K562 (cell line): ENCODE data around the gene CCND3. TPM values are rescaled to one million over a fixed set of nuclear protein-coding genes. Genes with fewer than 3 reads are reported as not detected.

Experiments
- BACH1 ChIP-seq: fragments of 200-800 bp; sonication (Bioruptor generic); IDR thresholded peaks from 2 replicates; pipeline ENCODE4 v1.6.1; 2016; ENCODE audit warnings: missing genetic modification characterization, missing compliant biosample characterization
- COPS2 ChIP-seq: fragments of 450-650 bp; conservative IDR thresholded peaks from 2 replicates; pipeline ENCODE4 v1.6.1; 2016; ENCODE audit warnings: mild to moderate bottlenecking, moderate library complexity
- EGR1 ChIP-seq: fragments of 450-650 bp; conservative IDR thresholded peaks from 2 replicates; pipeline ENCODE4 v1.6.1; 2017; ENCODE audit warnings: mild to moderate bottlenecking
- ETS2 ChIP-seq: IDR thresholded peaks from 2 replicates; pipeline ENCODE4 v1.6.1; 2016; ENCODE audit warnings: borderline replicate concordance, missing genetic modification characterization, mild to moderate bottlenecking, moderate library complexity, missing compliant biosample characterization; ENCODE audit not compliant: poor library complexity, severe bottlenecking
- GTF2F1 ChIP-seq: IDR thresholded peaks from 2 replicates; pipeline ENCODE4 v1.6.1; 2011; ENCODE audit warnings: low read depth, low read length, improper control_type of control experiment
- HDAC6 ChIP-seq: IDR thresholded peaks from 2 replicates; pipeline ENCODE4 v1.6.1; 2012; ENCODE audit warnings: low read depth, mild to moderate bottlenecking, control low read depth, inconsistent platforms, low read length, moderate library complexity
- ILK ChIP-seq: fragments of 450-650 bp; IDR thresholded peaks from 2 replicates; pipeline ENCODE4 v1.6.1; 2016; ENCODE audit warnings: missing genetic modification characterization, low read depth, mild to moderate bottlenecking, missing compliant biosample characterization, moderate library complexity, borderline replicate concordance
- KLF1 ChIP-seq: fragments of 450-650 bp; IDR thresholded peaks from 2 replicates; pipeline ENCODE4 v1.6.1; 2016; ENCODE audit warnings: missing genetic modification characterization, missing compliant biosample characterization
- MAFG ChIP-seq: fragments of 450-650 bp; conservative IDR thresholded peaks from 2 replicates; pipeline ENCODE4 v1.6.1; 2016; ENCODE audit warnings: missing genetic modification characterization, missing compliant biosample characterization
- MECOM ChIP-seq: fragments of 250-450 bp; sonication (Bioruptor Pico); IDR thresholded peaks from 2 replicates; pipeline ENCODE4 v1.8.0; 2022; ENCODE audit warnings: inconsistent platforms
- PHB2 ChIP-seq: fragments of 450-650 bp; IDR thresholded peaks from 2 replicates; pipeline ENCODE4 v1.6.1; 2017; ENCODE audit warnings: low read depth
- PHTF2 ChIP-seq: fragments of 250-450 bp; sonication (Bioruptor Pico); IDR thresholded peaks from 2 replicates; pipeline ENCODE4 v1.5.0; 2021; ENCODE audit warnings: mild to moderate bottlenecking
- POLR2AphosphoS2 ChIP-seq: IDR thresholded peaks from 2 replicates; pipeline ENCODE4 v1.6.1; 2012; ENCODE audit warnings: low read length, improper control_type of control experiment
- RFX1 ChIP-seq: fragments of 450-650 bp; IDR thresholded peaks from 2 replicates; pipeline ENCODE4 v1.6.1; 2016; ENCODE audit warnings: mild to moderate bottlenecking, moderate library complexity
- SAFB2 ChIP-seq: fragments of 200-400 bp; formaldehyde crosslinking; IDR thresholded peaks from 2 replicates; pipeline ENCODE4 v1.6.1; 2018; ENCODE audit warnings: borderline replicate concordance, low read length, low read depth, moderate library complexity; ENCODE audit not compliant: severe bottlenecking
- SMARCC2 ChIP-seq: fragments of 450-650 bp; IDR thresholded peaks from 2 replicates; pipeline ENCODE4 v1.6.1; 2017; ENCODE audit warnings: antibody characterized with exemption, moderate library complexity, mild to moderate bottlenecking, low read depth
- TAF7 ChIP-seq: fragments of 450-650 bp; IDR thresholded peaks from 2 replicates; pipeline ENCODE4 v1.6.1; 2016; ENCODE audit warnings: missing genetic modification characterization, missing compliant biosample characterization
- TRIM28 ChIP-seq: fragments of 450-650 bp; IDR thresholded peaks from 2 replicates; pipeline ENCODE4 v1.6.1; 2017
- ZFPM2 ChIP-seq: fragments of 250-450 bp; sonication (Bioruptor Pico); IDR thresholded peaks from 2 replicates; pipeline ENCODE4 v1.5.1; 2022; ENCODE audit warnings: mild to moderate bottlenecking
- ZNF316 ChIP-seq: fragments of 450-650 bp; IDR thresholded peaks from 2 replicates; pipeline ENCODE4 v1.6.1; 2016
- ZNF347 ChIP-seq: fragments of 450-650 bp; formaldehyde crosslinking; IDR thresholded peaks from 2 replicates; pipeline ENCODE4 v1.4.0; 2020; ENCODE audit warnings: low read depth, mild to moderate bottlenecking, moderate library complexity
- ZNF589 ChIP-seq: fragments of 200-800 bp; sonication (Bioruptor generic); IDR thresholded peaks from 2 replicates; pipeline ENCODE4 v1.6.1; 2016; ENCODE audit warnings: low read depth, missing genetic modification characterization, missing compliant biosample characterization
- ZNF707 ChIP-seq: fragments of 250-450 bp; sonication (Bioruptor Pico); conservative IDR thresholded peaks from 2 replicates; pipeline ENCODE4 v1.8.0; 2022; ENCODE audit warnings: inconsistent platforms, mild to moderate bottlenecking, moderate library complexity
- polyA plus RNA-seq, 8 experiments: library from polyadenylated mRNA; depleted of rRNA in 4 of 8; stranded (reverse) in 5 of 8; unstranded in 3 of 8; fragments of >200 nt; fragmentation: Nextera tagmentation in 2 of 8; fragmentation: Illumina TruSeq in 1 of 8; extraction: Ambion mirVana in 2 of 8; extraction: Trizol in 1 of 8; gene quantifications; 2 replicates each; pipeline versions ENCODE4 v1.2.1 to v1.2.3, GENCODE V29; 2011 to 2014; ENCODE audit warnings: inconsistent platforms in 1 of 8, missing spikeins in 1 of 8
- total RNA-seq, 7 experiments: library from RNA; depleted of rRNA in 6 of 7; stranded (reverse); fragments of >200 nt in 6 of 7; fragmentation: Illumina TruSeq in 2 of 7; extraction: Trizol in 2 of 7; gene quantifications; 2 replicates each; pipeline versions ENCODE4 v1.2.1 to v1.2.3, GENCODE V29; 2011 to 2021; ENCODE audit warnings: low replicate concordance in 1 of 7
- TF ChIP-seq, protein P1 (sequence below): conservative IDR thresholded peaks from 2 replicates; pipeline ENCODE4 v1.6.1; 2011; ENCODE audit warnings: low read depth, mild to moderate bottlenecking, low read length; ENCODE audit not compliant: control insufficient read depth
- TF ChIP-seq, protein P2 (sequence below): fragments of 250-450 bp; sonication (Bioruptor Pico); IDR thresholded peaks from 2 replicates; pipeline ENCODE4 v1.8.0; 2022; ENCODE audit warnings: inconsistent platforms, mild to moderate bottlenecking, moderate library complexity, borderline replicate concordance
- TF ChIP-seq, protein P3 (sequence below): IDR thresholded peaks from 3 replicates; pipeline ENCODE4 v1.6.1; 2011; ENCODE audit warnings: borderline replicate concordance, mild to moderate bottlenecking; ENCODE audit not compliant: insufficient read length, insufficient read depth
- TF ChIP-seq, protein P4 (sequence below): sonication (generic); formaldehyde crosslinking; IDR thresholded peaks from 2 replicates; pipeline ENCODE4 v1.8.0; 2022; ENCODE audit warnings: mild to moderate bottlenecking, missing genetic modification reagents

Gene CCND3
- total and polyA plus RNA-seq, 9 of the 15 experiments (the other 6 are each of a cell fraction or from before 2014, with no cell fraction given) = 21.5 to 204 (median 97.4) TPM

DNA sequence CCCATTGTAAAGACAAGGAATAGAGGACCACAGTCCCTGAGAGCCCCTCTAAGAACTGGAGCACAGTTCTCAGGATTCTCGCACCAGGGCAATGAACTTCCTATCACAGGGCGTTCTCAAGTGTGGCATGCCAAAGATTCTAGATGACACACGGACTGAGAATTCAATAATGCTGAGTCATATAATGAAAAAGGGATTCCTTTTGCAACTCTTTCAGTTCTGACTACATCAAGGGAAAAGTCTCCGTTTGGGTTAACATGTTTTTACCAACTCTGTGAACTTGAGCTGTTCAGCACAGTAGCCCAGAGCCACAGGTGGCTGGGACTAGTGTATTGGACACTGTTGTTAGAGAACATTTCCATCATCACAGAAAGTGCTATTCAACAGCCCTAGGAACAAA is 24.1 kb downstream of the CCND3 start (continued):
- TF ChIP-seq, protein P1, sequence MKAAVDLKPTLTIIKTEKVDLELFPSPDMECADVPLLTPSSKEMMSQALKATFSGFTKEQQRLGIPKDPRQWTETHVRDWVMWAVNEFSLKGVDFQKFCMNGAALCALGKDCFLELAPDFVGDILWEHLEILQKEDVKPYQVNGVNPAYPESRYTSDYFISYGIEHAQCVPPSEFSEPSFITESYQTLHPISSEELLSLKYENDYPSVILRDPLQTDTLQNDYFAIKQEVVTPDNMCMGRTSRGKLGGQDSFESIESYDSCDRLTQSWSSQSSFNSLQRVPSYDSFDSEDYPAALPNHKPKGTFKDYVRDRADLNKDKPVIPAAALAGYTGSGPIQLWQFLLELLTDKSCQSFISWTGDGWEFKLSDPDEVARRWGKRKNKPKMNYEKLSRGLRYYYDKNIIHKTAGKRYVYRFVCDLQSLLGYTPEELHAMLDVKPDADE = no peak
- TF ChIP-seq GTF2F1 (no peak), TAF7 (tag) (no peak), COPS2 (no peak), TRIM28 (no peak), ETS2 (tag) (no peak), PHB2 (no peak), MAFG (tag) (peak; percentile 95), ZNF707 (CRISPR knock-in tag) (no peak), PHTF2 (no peak), ZNF347 (CRISPR knock-in tag) (no peak), BACH1 (tag) (peak; percentile 89; the same call in 1 of the 2 replicates), KLF1 (tag) (no peak), SMARCC2 (no peak), MECOM (CRISPR knock-in tag) (no peak), RFX1 (no peak), EGR1 (no peak), POLR2AphosphoS2 (no peak), ILK (tag) (no peak), SAFB2 (no peak), HDAC6 (no peak), ZNF316 (peak; percentile 98), ZFPM2 (CRISPR knock-in tag) (no peak), ZNF589 (no peak)
- TF ChIP-seq, protein P2, sequence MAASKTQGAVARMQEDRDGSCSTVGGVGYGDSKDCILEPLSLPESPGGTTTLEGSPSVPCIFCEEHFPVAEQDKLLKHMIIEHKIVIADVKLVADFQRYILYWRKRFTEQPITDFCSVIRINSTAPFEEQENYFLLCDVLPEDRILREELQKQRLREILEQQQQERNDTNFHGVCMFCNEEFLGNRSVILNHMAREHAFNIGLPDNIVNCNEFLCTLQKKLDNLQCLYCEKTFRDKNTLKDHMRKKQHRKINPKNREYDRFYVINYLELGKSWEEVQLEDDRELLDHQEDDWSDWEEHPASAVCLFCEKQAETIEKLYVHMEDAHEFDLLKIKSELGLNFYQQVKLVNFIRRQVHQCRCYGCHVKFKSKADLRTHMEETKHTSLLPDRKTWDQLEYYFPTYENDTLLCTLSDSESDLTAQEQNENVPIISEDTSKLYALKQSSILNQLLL (CRISPR knock-in tag) = no peak
- TF ChIP-seq, protein P3, sequence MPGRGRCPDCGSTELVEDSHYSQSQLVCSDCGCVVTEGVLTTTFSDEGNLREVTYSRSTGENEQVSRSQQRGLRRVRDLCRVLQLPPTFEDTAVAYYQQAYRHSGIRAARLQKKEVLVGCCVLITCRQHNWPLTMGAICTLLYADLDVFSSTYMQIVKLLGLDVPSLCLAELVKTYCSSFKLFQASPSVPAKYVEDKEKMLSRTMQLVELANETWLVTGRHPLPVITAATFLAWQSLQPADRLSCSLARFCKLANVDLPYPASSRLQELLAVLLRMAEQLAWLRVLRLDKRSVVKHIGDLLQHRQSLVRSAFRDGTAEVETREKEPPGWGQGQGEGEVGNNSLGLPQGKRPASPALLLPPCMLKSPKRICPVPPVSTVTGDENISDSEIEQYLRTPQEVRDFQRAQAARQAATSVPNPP = no peak
- TF ChIP-seq, protein P4, sequence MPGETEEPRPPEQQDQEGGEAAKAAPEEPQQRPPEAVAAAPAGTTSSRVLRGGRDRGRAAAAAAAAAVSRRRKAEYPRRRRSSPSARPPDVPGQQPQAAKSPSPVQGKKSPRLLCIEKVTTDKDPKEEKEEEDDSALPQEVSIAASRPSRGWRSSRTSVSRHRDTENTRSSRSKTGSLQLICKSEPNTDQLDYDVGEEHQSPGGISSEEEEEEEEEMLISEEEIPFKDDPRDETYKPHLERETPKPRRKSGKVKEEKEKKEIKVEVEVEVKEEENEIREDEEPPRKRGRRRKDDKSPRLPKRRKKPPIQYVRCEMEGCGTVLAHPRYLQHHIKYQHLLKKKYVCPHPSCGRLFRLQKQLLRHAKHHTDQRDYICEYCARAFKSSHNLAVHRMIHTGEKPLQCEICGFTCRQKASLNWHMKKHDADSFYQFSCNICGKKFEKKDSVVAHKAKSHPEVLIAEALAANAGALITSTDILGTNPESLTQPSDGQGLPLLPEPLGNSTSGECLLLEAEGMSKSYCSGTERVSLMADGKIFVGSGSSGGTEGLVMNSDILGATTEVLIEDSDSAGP (CRISPR knock-in tag) = no peak
